K562 (cell line): Measurements from ENCODE around the gene ARID5B. TPM values are rescaled to one million over a fixed set of nuclear protein-coding genes. Genes with fewer than 3 reads are reported as not detected.

Source experiments
- ATAC-seq: fragments of 200-7000 bp; cut with Tn5 transposase; 3 replicates; pipeline ENCODE4 v1.9.1; 2020; ENCODE audit warnings: moderate library complexity
- BruUV-seq: library from RNA; stranded (reverse); fragments of 400-500 nt; replicated peaks from 2 replicates; lab custom pipeline; 2021; lab: Mats Ljungman, UMichigan
- CTCF ChIA-PET: fragments of 300-600 bp; formaldehyde crosslinking; extraction: SDS; loops from one replicate; lab custom pipeline; 2021; ENCODE audit warnings: low intra/inter-chr PET ratio; lab: Yijun Ruan, JAX
- POLR2A ChIA-PET: fragments of 300-600, 350-650 bp; sonication (Branson Sonifier 250); formaldehyde crosslinking; extraction: SDS; loops from one replicate; lab custom pipeline; 2021; ENCODE audit warnings: antibody characterized with exemption, inconsistent platforms; lab: Yijun Ruan, JAX
- DNase-seq, 4 experiments: peaks; one replicate each; pipeline versions ENCODE4 v3.0.0 to v3.0.0-alpha.2; 2011 to 2018; ENCODE audit warnings: low spot score in 3 of 4, mixed read lengths in 3 of 4; ENCODE audit errors: extremely low read depth in 1 of 4
- FAIRE-seq: peaks from 2 replicates; lab custom pipeline; 2011; peaks lifted over from hg19 to GRCh38; lab: Jason Lieb, UNC
- H2AFZ ChIP-seq: 2 replicates; pipeline ENCODE4 v1.6.0; 2011; ENCODE audit warnings: low read depth, low read length, control low read depth, inconsistent platforms
- H3K27ac ChIP-seq: fragments of 200-600 bp; 3 replicates; pipeline ENCODE4 v1.8.0; 2011; ENCODE audit warnings: low read depth, mild to moderate bottlenecking, control low read depth, inconsistent platforms, low read length, moderate library complexity, mixed read lengths; ENCODE audit errors: extremely low read depth
- H3K27me3 ChIP-seq, 2 experiments: fragments of 300-600 bp in 1 of 2; 2 replicates in 1 of 2; 3 replicates in 1 of 2; pipeline versions ENCODE4 v1.6.0 to v1.8.0; 2011; ENCODE audit warnings: inconsistent platforms in 2 of 2, low read length in 2 of 2, mild to moderate bottlenecking in 1 of 2, mixed read lengths in 1 of 2, moderate library complexity in 1 of 2; ENCODE audit not compliant: control insufficient read depth in 2 of 2, insufficient read depth in 2 of 2
- H3K36me3 ChIP-seq: fragments of 300-600 bp; 3 replicates; pipeline ENCODE4 v1.8.0; 2011; ENCODE audit warnings: mild to moderate bottlenecking, low read length, inconsistent platforms; ENCODE audit not compliant: control insufficient read depth, insufficient read depth
- H3K4me1 ChIP-seq, 2 experiments: fragments of 200-600 bp in 1 of 2; replicated peaks in 1 of 2; 2 replicates in 1 of 2; 3 replicates in 1 of 2; pipeline versions ENCODE4 v1.5.1 to v1.8.0; 2011; ENCODE audit warnings: inconsistent platforms in 2 of 2, low read length in 2 of 2, mild to moderate bottlenecking in 1 of 2, mixed read lengths in 1 of 2, moderate library complexity in 1 of 2; ENCODE audit not compliant: control insufficient read depth in 2 of 2, insufficient read depth in 2 of 2
- H3K4me2 ChIP-seq: 2 replicates; pipeline ENCODE4 v1.6.1; 2011; ENCODE audit warnings: low read length, control low read depth, inconsistent platforms, mixed read lengths; ENCODE audit not compliant: insufficient read depth
- H3K4me3 ChIP-seq: fragments of 200-600 bp; sonication (generic), shearing (Covaris generic); 2 replicates; pipeline ENCODE4 v1.5.1; 2016; ENCODE audit warnings: control low read depth, inconsistent platforms
- H3K79me2 ChIP-seq: fragments of 200-600 bp; 3 replicates; pipeline ENCODE4 v1.8.0; 2011; ENCODE audit warnings: low read length, inconsistent platforms; ENCODE audit not compliant: control insufficient read depth, insufficient read depth
- H3K9ac ChIP-seq, 2 experiments: 2 replicates each; pipeline versions ENCODE4 v1.6.0 to v1.6.1; 2011; ENCODE audit warnings: low read depth in 2 of 2, low read length in 2 of 2, control low read depth in 1 of 2, inconsistent platforms in 1 of 2, mild to moderate bottlenecking in 1 of 2, mixed read lengths in 1 of 2; ENCODE audit not compliant: insufficient read depth in 1 of 2
- H3K9me1 ChIP-seq: one replicate; pipeline ENCODE4 v1.6.0; 2011; ENCODE audit warnings: inconsistent platforms, mild to moderate bottlenecking, low read length, moderate library complexity; ENCODE audit not compliant: control insufficient read depth, insufficient read depth
- H3K9me3 ChIP-seq: replicated peaks from 2 replicates; pipeline ENCODE4 v1.5.1; 2011; ENCODE audit warnings: low read depth, low read length, inconsistent platforms; ENCODE audit not compliant: control insufficient read depth, insufficient read depth
- H4K20me1 ChIP-seq: replicated peaks from 2 replicates; pipeline ENCODE4 v1.6.1; 2011; ENCODE audit warnings: low read length, inconsistent platforms, mixed read lengths; ENCODE audit not compliant: control insufficient read depth, insufficient read depth
- AFF4 ChIP-seq: sonication (generic); formaldehyde crosslinking; IDR thresholded peaks from 2 replicates; pipeline ENCODE4 v1.8.0; 2023; ENCODE audit warnings: mild to moderate bottlenecking, missing genetic modification reagents
- ARHGAP35 ChIP-seq: fragments of 450-650 bp; IDR thresholded peaks from 2 replicates; pipeline ENCODE4 v1.6.1; 2018; ENCODE audit not compliant: partially characterized antibody
- CAMTA2 ChIP-seq: fragments of 250-450 bp; sonication (Bioruptor Pico); conservative IDR thresholded peaks from 2 replicates; pipeline ENCODE4 v1.5.1; 2022
- IFI16 ChIP-seq: fragments of 250-450 bp; sonication (Bioruptor Pico); IDR thresholded peaks from 2 replicates; pipeline ENCODE4 v2.1.2; 2022; ENCODE audit warnings: mild to moderate bottlenecking, inconsistent platforms
- KLF13 ChIP-seq: fragments of 450-650 bp; IDR thresholded peaks from 2 replicates; pipeline ENCODE4 v1.6.1; 2016; ENCODE audit warnings: missing genetic modification characterization, low read depth, mild to moderate bottlenecking, missing compliant biosample characterization, moderate library complexity, borderline replicate concordance
- MCM3 ChIP-seq: fragments of 450-650 bp; IDR thresholded peaks from 2 replicates; pipeline ENCODE4 v1.6.1; 2016
- NR2F6 ChIP-seq: fragments of 450-650 bp; formaldehyde crosslinking; IDR thresholded peaks from 2 replicates; pipeline ENCODE4 v1.4.0; 2020; ENCODE audit warnings: mild to moderate bottlenecking
- SPI1 ChIP-seq: IDR thresholded peaks from 2 replicates; pipeline ENCODE4 v1.6.1; 2011; ENCODE audit warnings: low read depth, low read length, control low read depth, borderline replicate concordance
- U2AF1 ChIP-seq: fragments of 200-400 bp; formaldehyde crosslinking; optimal IDR thresholded peaks from 2 replicates; pipeline ENCODE3; 2017; ENCODE audit warnings: mild to moderate bottlenecking, low read depth, low read length, moderate library complexity
- ZBTB26 ChIP-seq: fragments of 450-650 bp; formaldehyde crosslinking; IDR thresholded peaks from 2 replicates; pipeline ENCODE4 v1.4.0; 2022; ENCODE audit warnings: missing genetic modification characterization
- ZBTB5 ChIP-seq: fragments of 450-650 bp; IDR thresholded peaks from 2 replicates; pipeline ENCODE4 v1.6.1; 2017; ENCODE audit warnings: antibody characterized with exemption
- ZFP36 ChIP-seq: fragments of 150-350 bp; IDR thresholded peaks from 2 replicates; pipeline ENCODE4 v1.6.1; 2018; ENCODE audit warnings: low read length, low read depth; ENCODE audit not compliant: partially characterized antibody
- ZFPM2 ChIP-seq: fragments of 250-450 bp; sonication (Bioruptor Pico); IDR thresholded peaks from 2 replicates; pipeline ENCODE4 v1.5.1; 2022; ENCODE audit warnings: mild to moderate bottlenecking
- ZNF282 ChIP-seq: sonication (generic); formaldehyde crosslinking; IDR thresholded peaks from 2 replicates; pipeline ENCODE4 v1.8.1; 2023; ENCODE audit warnings: missing genetic modification reagents
- ZNF449 ChIP-seq: fragments of 250-450 bp; sonication (Bioruptor Pico); IDR thresholded peaks from 2 replicates; pipeline ENCODE4 v1.8.0; 2022; ENCODE audit warnings: moderate library complexity, mild to moderate bottlenecking, inconsistent platforms
- ZNF507 ChIP-seq: conservative IDR thresholded peaks from 2 replicates; pipeline ENCODE4 v1.6.1; 2017; ENCODE audit warnings: missing genetic modification characterization, missing compliant biosample characterization
- WGBS: fragments of 100-300 bp; shearing (Covaris generic); methylation state at CpG from one replicate; pipeline ENCODE4 v1.1.6; 2016; ENCODE audit warnings: low coverage, mixed read lengths; ENCODE audit not compliant: insufficient coverage; ENCODE audit errors: missing lambda C conversion rate; 5-methylcytosine and 5-hydroxymethylcytosine counted together
- in situ Hi-C: fragments of 300-500 bp; cut with MboI; formaldehyde crosslinking; loops from 4 replicates; pipeline ENCODE4 v1.15.0; 2018; ENCODE audit warnings: inconsistent platforms, mixed read lengths
- intact Hi-C: fragments of 100-400 bp; cut with micrococcal nuclease; formaldehyde crosslinking; loops from 2 replicates; pipeline ENCODE4 v1.14.2; 2022
- polyA plus RNA-seq, 8 experiments: library from polyadenylated mRNA; depleted of rRNA in 4 of 8; stranded (reverse) in 5 of 8; unstranded in 3 of 8; fragments of >200 nt; fragmentation: Nextera tagmentation in 2 of 8; fragmentation: Illumina TruSeq in 1 of 8; extraction: Ambion mirVana in 2 of 8; extraction: Trizol in 1 of 8; gene quantifications; 2 replicates each; pipeline versions ENCODE4 v1.2.1 to v1.2.3, GENCODE V29; 2011 to 2014; ENCODE audit warnings: inconsistent platforms in 1 of 8, missing spikeins in 1 of 8
- total RNA-seq, 7 experiments: library from RNA; depleted of rRNA in 6 of 7; stranded (reverse); fragments of >200 nt in 6 of 7; fragmentation: Illumina TruSeq in 2 of 7; extraction: Trizol in 2 of 7; gene quantifications; 2 replicates each; pipeline versions ENCODE4 v1.2.1 to v1.2.3, GENCODE V29; 2011 to 2021; ENCODE audit warnings: low replicate concordance in 1 of 7

The ARID5B gene
- total and polyA plus RNA-seq, 9 of the 15 experiments (the other 6 are each of a cell fraction or from before 2014, with no cell fraction given) = 0.48 to 1.6 (median 0.80) TPM

- POLR2A ChIA-PET = interaction anchor here (0.7 kb wide), 2 partner anchors 38 to 400 kb away, joined by 3 read pairs; no protein-coding TSS in a partner anchor
- Histone ChIP-seq H3K4me3 (no peak overlapping the region), H3K9me3 (no peaks in the 10 kb centered on the region), H3K9me1 (no peaks in the 10 kb centered on the region), H4K20me1 (no peaks in the 10 kb centered on the region), H3K4me2 (no peak overlapping the region), H3K9ac (no peak overlapping the region), H2AFZ (no peak overlapping the region), H3K79me2 (no peaks in the 10 kb centered on the region), H3K27ac (no peak overlapping the region), H3K4me1 (no peaks in the 10 kb centered on the region), H3K27me3 (peaks cover 0 to 13% of the 10 kb centered on the region in 2 experiments; a peak in 1 of 5 replicates), H3K36me3 (no peaks in the 10 kb centered on the region)
- CTCF ChIA-PET = interaction anchor here (0.7 kb wide), 1 partner anchor 24 kb away, joined by 6 read pairs; no protein-coding TSS in a partner anchor
- in situ Hi-C loops (no loop called here), intact Hi-C loops (no loop called here)
- ATAC-seq (no peak), FAIRE-seq (no peak), DNase-seq (no peak)
- WGBS = 8% methylated on average over 2 of the region's 2 CpGs
- BruUV-seq = no TSS peak
- TF ChIP-seq ZFP36 = no peak
- no peak for TF ChIP-seq ZBTB5
- TF ChIP-seq U2AF1 = no peak
- no peak for TF ChIP-seq CAMTA2 (CRISPR knock-in tag)
- no peak for TF ChIP-seq ZBTB26 (CRISPR knock-in tag)
- TF ChIP-seq ZNF507 (tag) = no peak
- TF ChIP-seq ZNF282 = no peak
- TF ChIP-seq KLF13 (tag) = no peak
- no peak for TF ChIP-seq IFI16
- no peak for TF ChIP-seq ZFPM2 (CRISPR knock-in tag)
- TF ChIP-seq ARHGAP35 = no peak
- TF ChIP-seq MCM3 = no peak
- TF ChIP-seq NR2F6 (CRISPR knock-in tag) = no peak
- no peak for TF ChIP-seq AFF4
- TF ChIP-seq SPI1 = no peak
- no peak for TF ChIP-seq ZNF449 (CRISPR knock-in tag)
Measured at GRCh38 chr10:62087329-62087728, 185.8 kb downstream of the ARID5B start.
